Stimulated activated naive CD4-positive, alpha-beta T cell treated with Interleukin-2 at 50 U/mL for 16 hours (primary cell): ENCODE measurements around the gene KCNJ6.

Experiments
- DNase-seq: peaks from one replicate; lab custom pipeline; 2025; lab: John Stamatoyannopoulos, UW

KCNJ6 gene

GRCh38 chr21:37905291-37905690, 11.0 kb downstream of the KCNJ6 start:
- DNase-seq: no peak

GRCh38 chr21:37904856-37905255, 11.4 kb downstream of the KCNJ6 start:
- no peak for DNase-seq

GRCh38 chr21:37903396-37903795, 12.9 kb downstream of the KCNJ6 start:
- DNase-seq: no peak

GRCh38 chr21:37899146-37899545, 17.1 kb downstream of the KCNJ6 start:
- DNase-seq: no peak

- DNase-seq: no peak
These were observed 19.5 kb downstream of the KCNJ6 start for GRCh38 chr21:37896788-37897187.

DNA sequence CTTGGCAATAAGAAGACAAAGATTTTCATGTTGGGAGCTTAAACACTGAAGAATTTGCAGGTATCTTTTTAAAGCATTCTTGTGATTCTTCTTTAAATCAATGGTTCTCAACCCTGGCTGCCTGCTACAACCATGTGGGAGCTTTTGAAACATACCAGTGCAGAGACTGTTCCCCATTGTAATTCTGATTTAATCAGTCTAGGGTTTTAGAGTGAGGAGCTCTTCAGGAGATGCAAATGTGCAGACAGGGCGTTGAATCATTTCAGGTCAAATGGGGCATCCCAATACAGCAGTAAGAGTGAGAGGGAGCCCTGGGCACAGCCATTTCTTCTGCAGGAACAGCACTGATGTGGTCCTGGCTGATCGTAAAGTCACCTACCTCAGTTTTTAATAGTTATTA, 24.3 kb downstream of the KCNJ6 start:
- DNase-seq: no peak

GRCh38 chr21:37888659-37889058, 27.6 kb downstream of the KCNJ6 start:
- DNase-seq: no peak

GRCh38 chr21:37886726-37887299, 29.4 kb downstream of the KCNJ6 start:
- no peak for DNase-seq

- no peak for DNase-seq
These were observed 30.1 kb downstream of the KCNJ6 start for GRCh38 chr21:37886120-37886519.

DNA sequence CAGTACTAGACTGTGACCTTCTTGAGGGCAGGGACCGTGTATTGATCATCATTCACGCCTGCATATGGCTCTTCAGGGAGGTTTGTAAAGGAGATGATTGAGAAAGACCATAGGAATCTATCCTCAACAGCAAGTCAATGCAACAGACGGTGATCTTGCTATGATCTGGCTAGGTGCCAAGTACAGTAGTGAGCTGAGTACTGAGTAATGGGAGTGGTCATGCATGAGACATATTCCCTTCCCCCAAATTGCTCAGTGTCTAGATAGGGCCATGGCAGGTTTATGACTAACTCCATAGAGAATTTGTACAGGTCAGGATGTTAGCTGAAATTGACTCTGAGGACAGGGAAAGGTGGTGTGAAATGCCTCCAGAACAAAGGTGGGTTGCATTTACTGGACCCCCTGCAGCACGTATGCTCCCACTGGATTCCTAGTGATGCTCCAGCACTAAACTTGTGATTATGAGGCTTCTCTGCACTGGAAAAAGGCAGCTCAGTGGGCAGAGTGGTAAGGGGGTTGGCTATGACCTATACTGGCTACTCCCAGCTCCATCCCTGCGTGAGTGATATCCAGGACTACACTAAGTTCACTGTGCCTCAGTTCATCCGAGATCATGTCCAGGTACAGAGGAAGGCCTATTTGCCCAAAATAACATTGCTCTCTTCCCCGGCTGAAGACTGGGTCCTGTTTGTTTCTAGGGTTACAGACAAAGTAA, 37.2 kb downstream of the KCNJ6 start:
- no peak for DNase-seq

DNA sequence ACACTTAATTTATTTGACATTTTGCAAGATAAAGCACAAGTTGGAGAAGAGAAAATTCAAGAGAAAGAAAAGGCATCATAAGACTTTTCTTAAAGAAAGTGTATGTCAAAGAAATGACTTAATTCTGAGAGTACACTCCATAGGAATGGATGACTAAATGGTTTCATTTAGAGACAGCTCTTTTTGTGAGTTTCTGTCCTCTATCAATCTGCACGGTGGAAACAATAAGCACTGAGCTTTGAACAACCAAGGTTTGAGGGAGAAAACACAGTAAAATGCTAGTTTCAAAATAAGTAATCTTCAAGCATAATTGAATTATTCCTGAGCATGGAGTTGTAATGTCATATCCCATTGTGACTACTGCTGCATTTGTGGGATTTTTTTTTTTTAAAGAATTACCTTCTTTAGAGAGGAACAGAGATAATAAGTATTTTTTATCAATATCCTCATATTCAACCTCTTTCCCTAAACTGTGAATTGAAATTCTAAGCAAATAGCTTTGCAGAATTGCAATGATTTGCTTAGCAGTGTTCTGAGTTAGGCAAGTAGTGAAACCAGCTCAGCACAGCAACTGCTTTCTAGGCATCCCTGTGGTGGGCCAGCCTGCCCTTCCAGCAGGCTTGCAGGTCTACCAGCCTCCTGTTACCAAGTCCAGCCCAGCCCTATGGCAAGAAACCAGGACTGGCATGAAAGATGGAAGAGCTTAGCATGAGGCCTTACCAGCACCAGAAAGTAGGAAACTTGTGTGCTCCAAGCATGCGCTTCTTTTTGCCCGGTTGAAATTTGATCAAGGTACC, 38.2 kb downstream of the KCNJ6 start:
- DNase-seq: no peak

GRCh38 chr21:37877171-37877570, 39.1 kb downstream of the KCNJ6 start:
- no peak for DNase-seq

GRCh38 chr21:37876561-37876960, 39.7 kb downstream of the KCNJ6 start:
- DNase-seq: no peak

DNA sequence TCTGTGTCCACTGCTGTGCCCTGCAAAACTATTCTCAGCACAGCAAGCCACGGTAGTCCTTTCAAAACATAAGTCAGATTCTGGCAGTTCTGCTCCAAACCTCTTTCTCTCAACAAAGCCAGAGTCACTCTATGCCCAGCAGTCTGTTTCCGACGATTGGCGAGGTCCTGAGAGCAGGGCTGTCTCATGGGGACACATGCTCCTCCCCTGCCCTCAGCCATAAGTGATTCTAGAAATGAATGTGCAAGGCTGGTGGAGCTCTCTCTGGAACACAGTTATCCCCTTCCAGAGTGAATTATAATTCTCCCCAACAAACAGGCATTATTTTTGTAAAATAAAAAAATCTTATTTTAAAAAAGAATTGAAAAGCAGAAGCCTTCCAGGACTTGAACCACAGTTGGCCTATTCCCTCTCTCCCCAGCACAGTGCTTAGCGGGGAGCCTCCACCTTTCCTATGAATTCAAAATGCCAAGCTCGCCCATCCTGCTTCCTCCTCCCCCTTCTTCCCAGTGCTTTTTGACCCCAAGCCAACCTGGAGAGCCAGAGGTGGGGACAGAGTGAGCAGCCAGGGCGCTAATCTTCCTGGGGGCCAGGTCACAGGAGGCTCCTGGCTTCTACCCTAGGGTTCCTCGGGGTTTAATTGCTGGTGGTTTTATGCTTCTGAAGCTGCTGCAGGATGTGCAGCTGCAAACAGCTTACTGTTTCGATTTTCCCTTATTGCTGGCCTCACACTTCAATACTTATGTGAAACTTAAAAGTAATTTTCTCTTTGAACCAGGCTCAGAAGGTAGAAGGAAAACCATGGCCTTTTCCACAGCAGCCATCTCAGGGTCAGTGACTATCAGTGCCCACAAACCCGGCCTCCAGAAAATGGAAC, 41.1 kb downstream of the KCNJ6 start:
- DNase-seq: no peak

DNA sequence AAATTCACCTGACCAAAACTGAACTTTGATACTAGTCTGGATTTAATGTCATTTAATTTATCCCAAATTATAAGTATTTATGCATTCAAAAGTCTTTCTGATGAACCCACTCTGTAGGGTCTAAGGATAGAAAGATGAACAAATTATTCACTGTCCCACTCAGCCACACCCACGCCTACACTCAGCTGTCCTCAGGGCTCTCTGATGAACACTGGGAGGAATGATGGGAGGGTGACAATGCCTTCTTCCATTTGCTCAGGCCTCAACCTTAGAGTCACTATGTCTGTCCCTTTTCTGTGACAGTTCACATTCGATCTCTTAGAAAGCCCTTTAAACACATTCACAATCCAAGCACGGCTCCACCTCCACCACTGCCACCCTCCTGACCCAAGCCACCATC, 41.8 kb downstream of the KCNJ6 start:
- no peak for DNase-seq

DNA sequence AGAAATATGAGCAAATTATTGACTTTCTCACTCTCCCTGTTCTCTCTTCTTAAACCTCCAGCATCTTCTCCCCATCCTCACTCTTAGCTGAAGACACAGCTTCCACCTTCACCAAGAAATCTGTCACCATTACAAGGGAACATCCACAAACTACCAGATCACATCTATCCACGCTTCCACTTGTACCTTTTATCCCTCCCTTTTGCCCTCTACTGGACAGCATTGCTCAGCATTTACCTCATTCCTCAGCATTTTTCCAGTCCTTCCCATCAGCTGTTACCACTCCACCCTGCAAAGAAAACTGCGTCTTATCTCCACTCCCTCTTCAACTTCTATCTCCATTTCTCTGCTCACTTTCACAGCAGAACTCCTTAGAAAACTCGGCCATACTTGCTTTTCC, 42.6 kb downstream of the KCNJ6 start:
- DNase-seq: no peak

- DNase-seq: no peak
These were observed 45.0 kb downstream of the KCNJ6 start for GRCh38 chr21:37871121-37871862.

GRCh38 chr21:37870221-37870620, 46.0 kb downstream of the KCNJ6 start:
- no peak for DNase-seq

DNA sequence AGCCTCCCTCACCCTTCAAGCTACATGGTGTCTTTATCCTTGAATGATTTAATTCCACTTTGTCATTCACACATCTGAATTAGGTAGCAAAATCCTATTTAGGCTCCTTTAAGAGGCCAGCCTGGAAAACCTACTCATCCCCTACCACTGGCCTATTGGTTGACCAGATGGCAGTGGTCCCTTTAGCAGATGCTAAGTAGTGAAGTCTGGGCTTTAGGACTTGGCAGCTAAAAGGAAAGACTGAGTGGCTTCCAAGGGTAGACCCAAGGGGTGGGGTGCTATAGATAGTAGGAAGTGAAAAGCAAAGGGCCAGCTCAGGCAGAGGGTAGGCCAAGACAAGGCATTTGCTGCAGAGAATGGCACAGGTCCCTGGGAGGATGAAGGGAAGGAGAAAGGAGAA, 46.6 kb downstream of the KCNJ6 start:
- DNase-seq: no peak

GRCh38 chr21:37868446-37869295, 47.6 kb downstream of the KCNJ6 start:
- no peak for DNase-seq

DNA sequence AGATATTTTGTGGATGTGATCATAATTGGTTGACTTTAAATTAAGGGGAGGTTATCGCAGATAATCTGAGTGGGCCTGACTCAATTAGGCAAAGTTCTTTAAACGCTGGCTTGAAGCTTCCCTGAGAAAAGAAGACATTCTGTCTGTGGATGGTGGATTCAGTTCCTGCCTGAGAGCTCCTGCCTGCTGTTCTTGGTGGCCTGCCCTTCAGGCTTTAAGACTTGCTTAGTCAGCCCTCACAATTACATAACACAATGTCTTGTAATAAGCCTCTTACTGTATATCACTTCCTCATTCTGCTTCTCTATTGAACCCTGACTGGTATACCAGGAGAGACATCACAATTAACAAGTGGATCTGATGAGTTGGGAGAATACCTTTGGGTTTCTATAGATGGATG, 50.2 kb downstream of the KCNJ6 start:
- DNase-seq: no peak
